Suprapubic skin (tissue), 3 donors: ENCODE data around the gene MARCO.

Source experiments
- POLR2A ChIP-seq, 2 donors: fragments of 450-650 bp; IDR thresholded peaks; one replicate each; pipeline ENCODE4 v1.6.1; 2017; ENCODE audit warnings: antibody characterized with exemption in 2 of 2, mild to moderate bottlenecking in 2 of 2, moderate library complexity in 2 of 2
- TF ChIP-seq, protein P1 (sequence below), 2 donors: fragments of 200-600 bp in 1 of 2; fragments of 450-650 bp in 1 of 2; sonication (generic) in 1 of 2; IDR thresholded peaks; one replicate each; pipeline ENCODE4 v1.5.1; 2016 to 2019; ENCODE audit warnings: antibody characterized with exemption in 2 of 2, mild to moderate bottlenecking in 1 of 2, moderate library complexity in 1 of 2

DNA sequence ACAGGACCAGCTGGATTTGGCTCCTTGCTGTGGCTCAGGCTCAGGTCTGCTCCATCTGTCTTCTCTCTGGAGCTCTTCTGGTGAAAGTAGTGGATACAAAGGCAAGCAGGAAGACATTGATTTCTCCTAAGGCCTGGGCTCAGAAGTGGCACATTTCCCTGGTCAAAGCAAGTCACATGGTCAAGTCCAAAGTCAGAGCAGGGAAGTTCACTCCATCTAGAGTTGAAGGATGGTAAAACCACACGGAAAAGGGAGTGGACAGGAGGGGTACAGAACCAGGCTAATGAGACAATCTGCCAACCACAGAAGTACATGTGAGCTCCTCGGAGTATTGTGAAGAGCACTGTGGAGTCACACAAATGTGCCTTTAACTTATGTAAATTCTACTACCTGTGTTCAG lies 66.1 kb downstream of the MARCO start:
- TF ChIP-seq, protein P1, sequence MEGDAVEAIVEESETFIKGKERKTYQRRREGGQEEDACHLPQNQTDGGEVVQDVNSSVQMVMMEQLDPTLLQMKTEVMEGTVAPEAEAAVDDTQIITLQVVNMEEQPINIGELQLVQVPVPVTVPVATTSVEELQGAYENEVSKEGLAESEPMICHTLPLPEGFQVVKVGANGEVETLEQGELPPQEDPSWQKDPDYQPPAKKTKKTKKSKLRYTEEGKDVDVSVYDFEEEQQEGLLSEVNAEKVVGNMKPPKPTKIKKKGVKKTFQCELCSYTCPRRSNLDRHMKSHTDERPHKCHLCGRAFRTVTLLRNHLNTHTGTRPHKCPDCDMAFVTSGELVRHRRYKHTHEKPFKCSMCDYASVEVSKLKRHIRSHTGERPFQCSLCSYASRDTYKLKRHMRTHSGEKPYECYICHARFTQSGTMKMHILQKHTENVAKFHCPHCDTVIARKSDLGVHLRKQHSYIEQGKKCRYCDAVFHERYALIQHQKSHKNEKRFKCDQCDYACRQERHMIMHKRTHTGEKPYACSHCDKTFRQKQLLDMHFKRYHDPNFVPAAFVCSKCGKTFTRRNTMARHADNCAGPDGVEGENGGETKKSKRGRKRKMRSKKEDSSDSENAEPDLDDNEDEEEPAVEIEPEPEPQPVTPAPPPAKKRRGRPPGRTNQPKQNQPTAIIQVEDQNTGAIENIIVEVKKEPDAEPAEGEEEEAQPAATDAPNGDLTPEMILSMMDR (IDR thresholded peaks at IDR 0.05) = no peak
- TF ChIP-seq POLR2A (IDR thresholded peaks at IDR 0.05) = no peak
